DND-41 (cell line): ENCODE results near the gene MEN1.

Source experiments
- ATAC-seq: fragments of 200-7000 bp; cut with Tn5 transposase; 3 replicates; pipeline ENCODE4 v1.9.1; 2021; ENCODE audit warnings: low read depth; ENCODE audit not compliant: insufficient read depth
- DNase-seq: peaks from one replicate; pipeline ENCODE4 v3.0.0-alpha.2; 2020
- H2AFZ ChIP-seq: 2 replicates; pipeline ENCODE4 v1.6.0; 2012; ENCODE audit warnings: low read depth, low read length
- H3K27ac ChIP-seq: 2 replicates; pipeline ENCODE4 v1.5.1; 2012; ENCODE audit warnings: low read length, inconsistent platforms
- H3K27me3 ChIP-seq: fragments of 200-600 bp; sonication (generic); 2 replicates; pipeline ENCODE4 v1.6.0; 2012; ENCODE audit warnings: low read length, mild to moderate bottlenecking, inconsistent platforms; ENCODE audit not compliant: insufficient read depth, poor library complexity
- H3K36me3 ChIP-seq: 2 replicates; pipeline ENCODE4 v1.5.1; 2012; ENCODE audit warnings: low read length, inconsistent platforms; ENCODE audit not compliant: insufficient read depth
- H3K4me1 ChIP-seq: 2 replicates; pipeline ENCODE4 v1.5.1; 2012; ENCODE audit warnings: mild to moderate bottlenecking, low read length; ENCODE audit not compliant: insufficient read depth
- H3K4me2 ChIP-seq: 2 replicates; pipeline ENCODE4 v1.6.0; 2012; ENCODE audit warnings: mild to moderate bottlenecking, moderate library complexity, low read length, inconsistent platforms; ENCODE audit not compliant: insufficient read depth
- H3K4me3 ChIP-seq, 2 experiments: fragments of 200-600 bp in 1 of 2; shearing (Covaris generic) in 1 of 2; 2 replicates each; pipeline ENCODE4 v1.5.1; 2012 to 2016; ENCODE audit warnings: inconsistent platforms in 2 of 2, low read length in 2 of 2, mild to moderate bottlenecking in 2 of 2, low read depth in 1 of 2, moderate library complexity in 1 of 2
- H3K79me2 ChIP-seq: 2 replicates; pipeline ENCODE4 v1.6.0; 2012; ENCODE audit warnings: low read length, inconsistent platforms; ENCODE audit not compliant: insufficient read depth
- H3K9ac ChIP-seq: 2 replicates; pipeline ENCODE4 v1.6.0; 2012; ENCODE audit warnings: low read depth, mild to moderate bottlenecking, inconsistent platforms, low read length, moderate library complexity
- H3K9me3 ChIP-seq: 2 replicates; pipeline ENCODE4 v1.5.1; 2012; ENCODE audit warnings: low read length, moderate library complexity, mild to moderate bottlenecking, inconsistent platforms; ENCODE audit not compliant: insufficient read depth, severe bottlenecking
- H4K20me1 ChIP-seq: 2 replicates; pipeline ENCODE4 v1.6.0; 2012; ENCODE audit warnings: low read length; ENCODE audit not compliant: insufficient read depth
- CTCF ChIP-seq: IDR thresholded peaks from 2 replicates; pipeline ENCODE4 v1.5.1; 2012; ENCODE audit warnings: borderline replicate concordance, low read length, moderate library complexity, mild to moderate bottlenecking; ENCODE audit not compliant: poor library complexity, severe bottlenecking; ENCODE audit errors: extremely low read depth
- EZH2 ChIP-seq: IDR thresholded peaks from 3 replicates; pipeline ENCODE4 v1.6.1; 2012; ENCODE audit warnings: borderline replicate concordance, low read depth, mild to moderate bottlenecking, moderate library complexity, low read length, inconsistent platforms; ENCODE audit not compliant: severe bottlenecking

The MEN1 gene

GRCh38 chr11:64802370-64803157 is 7.8 kb downstream of the MEN1 start:
- DNase-seq (peak; percentile 17), ATAC-seq (no peak)
- Histone ChIP-seq H4K20me1 (0 out of 2 replicates have a peak, but pooled peaks cover 6% of the 10 kb centered on the region), H3K79me2 (no peaks in the 10 kb centered on the region), H3K9me3 (no peaks in the 10 kb centered on the region), H3K4me2 (peak overlapping the region; percentile 75), H3K4me3 (peak overlapping the region; percentile 18 to 62; a peak in 3 of 4 replicates), H2AFZ (peak overlapping the region; percentile 68), H3K27ac (0 out of 2 replicates have a peak overlapping the region, but pooled peaks have one; percentile 30), H3K4me1 (peaks cover 41% of the 10 kb centered on the region), H3K27me3 (no peaks in the 10 kb centered on the region), H3K36me3 (peaks cover 28% of the 10 kb centered on the region), H3K9ac (peak overlapping the region; percentile 54)
- TF ChIP-seq CTCF (no peak), EZH2 (no peak)

- H3K4me3 ChIP-seq = peak overlapping the region in 1 of 2 experiments; percentile 62; a peak in 2 of 4 replicates
- H3K4me2 ChIP-seq = peak overlapping the region; percentile 75
- peaks cover 35% of the 10 kb centered on the region for H3K4me1 ChIP-seq
- ATAC-seq (no peak), DNase-seq (no peak)
- TF ChIP-seq EZH2 (no peak), CTCF (no peak)
- H2AFZ ChIP-seq = 0 out of 2 replicates have a peak overlapping the region, but pooled peaks have one; percentile 68
- no peaks in the 10 kb centered on the region for H3K79me2 ChIP-seq
- H3K27me3 ChIP-seq = no peaks in the 10 kb centered on the region
- 0 out of 2 replicates have a peak, but pooled peaks cover 4% of the 10 kb centered on the region for H4K20me1 ChIP-seq
- peaks cover 25% of the 10 kb centered on the region for H3K36me3 ChIP-seq
- 0 out of 2 replicates have a peak overlapping the region, but pooled peaks have one; percentile 30 for H3K27ac ChIP-seq
- peak overlapping the region; percentile 54 for H3K9ac ChIP-seq
- no peaks in the 10 kb centered on the region for H3K9me3 ChIP-seq
Measured at GRCh38 chr11:64801561-64802369, 8.6 kb downstream of the MEN1 start.

- no peaks in the 10 kb centered on the region for H3K27me3 ChIP-seq
- H3K9me3 ChIP-seq = no peaks in the 10 kb centered on the region
- H3K4me1 ChIP-seq = peaks cover 35% of the 10 kb centered on the region
- H3K4me3 ChIP-seq = no peak overlapping the region
- H4K20me1 ChIP-seq = 0 out of 2 replicates have a peak, but pooled peaks cover 3% of the 10 kb centered on the region
- no peak for TF ChIP-seq CTCF
- no peak overlapping the region for H3K4me2 ChIP-seq
- no peaks in the 10 kb centered on the region for H3K79me2 ChIP-seq
- DNase-seq (no peak), ATAC-seq (no peak)
- H3K36me3 ChIP-seq = peaks cover 25% of the 10 kb centered on the region
- H3K27ac ChIP-seq = no peak overlapping the region
- H3K9ac ChIP-seq = no peak overlapping the region
- H2AFZ ChIP-seq = no peak overlapping the region
Measured at GRCh38 chr11:64801158-64801464, 9.2 kb downstream of the MEN1 start.
